ENCODE data around the gene ZC3H4.
A peak's percentile ranks its signal among the peaks of the same experiment; 100 is the strongest.
"Not testable (repeated sequence)": the region's sequence is repeated elsewhere in the genome, so short reads cannot be mapped to it uniquely, and the experiment has no call there.

ZC3H4 gene

GRCh38 chr19:47078351-47078750, 35.2 kb downstream of the ZC3H4 start:
- DNase-seq: not testable (repeated sequence)

GRCh38 chr19:47075941-47076340, 37.6 kb downstream of the ZC3H4 start:
- DNase-seq: no peak

- DNase-seq: no peak
These were observed 38.3 kb downstream of the ZC3H4 start for GRCh38 chr19:47075179-47075810.

DNA sequence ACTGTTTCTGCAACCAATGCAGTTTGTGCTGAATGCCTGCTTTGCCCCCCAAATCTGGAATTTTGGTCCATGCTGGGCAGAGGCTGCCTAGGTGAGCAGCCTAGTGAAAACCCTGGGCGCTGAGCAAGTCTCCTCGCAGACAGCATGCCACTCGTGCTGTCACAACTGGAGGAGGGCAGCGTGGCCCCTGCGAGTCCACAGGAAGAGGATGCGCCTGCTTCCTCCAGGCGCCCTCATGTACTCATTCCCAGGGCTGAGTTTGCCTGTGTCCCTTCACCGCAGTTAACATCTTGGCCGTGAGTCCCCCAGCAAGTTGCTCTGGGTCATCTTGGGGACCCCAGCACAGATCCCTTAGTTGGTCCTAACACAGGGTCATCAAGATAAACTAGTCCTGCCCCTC, 39.0 kb downstream of the ZC3H4 start:
- DNase-seq: no peak

DNA sequence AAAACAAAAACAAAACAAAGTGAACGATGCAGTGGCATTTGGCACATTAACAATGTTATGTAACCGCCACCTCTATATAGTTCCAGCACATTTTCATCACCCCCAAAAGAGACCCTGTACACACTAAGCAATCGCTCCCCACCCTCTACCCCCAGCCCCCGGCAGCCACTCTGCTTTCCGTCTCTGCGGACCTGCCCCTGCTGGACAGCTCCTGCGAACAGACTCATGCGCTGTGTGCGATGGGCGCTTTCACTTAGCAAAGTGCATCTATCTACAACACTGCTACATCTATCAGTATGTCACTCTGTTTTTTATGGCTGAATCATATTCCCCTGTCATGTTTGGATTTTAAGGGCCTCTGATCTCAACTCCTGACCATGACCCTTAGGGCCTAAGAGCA, 40.0 kb downstream of the ZC3H4 start:
- DNase-seq: no peak

DNA sequence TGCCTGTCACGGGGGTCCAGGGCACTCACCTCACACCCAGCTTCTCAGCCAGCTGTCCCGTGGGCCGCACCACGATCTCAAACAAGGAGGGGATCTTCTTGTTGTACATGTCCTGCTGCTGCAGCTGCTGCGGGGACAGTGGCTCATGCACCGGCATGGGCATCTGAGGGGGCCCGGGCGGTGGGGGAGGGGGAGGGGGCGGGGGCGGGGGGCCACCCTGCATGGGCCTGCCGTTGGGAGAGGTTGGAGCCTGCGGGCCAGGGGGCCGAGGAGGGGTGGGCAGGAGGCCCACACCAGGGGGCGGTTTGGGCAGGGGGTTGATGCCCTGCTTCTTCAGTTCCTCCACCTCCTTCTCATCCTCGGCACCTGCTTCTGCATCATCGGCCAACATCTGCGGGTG, 41.3 kb downstream of the ZC3H4 start:
- no peak for DNase-seq

- no peak for DNase-seq
These were observed 41.8 kb downstream of the ZC3H4 start for GRCh38 chr19:47071731-47072130.

GRCh38 chr19:47070756-47071155, 42.8 kb downstream of the ZC3H4 start:
- DNase-seq: no peak

DNA sequence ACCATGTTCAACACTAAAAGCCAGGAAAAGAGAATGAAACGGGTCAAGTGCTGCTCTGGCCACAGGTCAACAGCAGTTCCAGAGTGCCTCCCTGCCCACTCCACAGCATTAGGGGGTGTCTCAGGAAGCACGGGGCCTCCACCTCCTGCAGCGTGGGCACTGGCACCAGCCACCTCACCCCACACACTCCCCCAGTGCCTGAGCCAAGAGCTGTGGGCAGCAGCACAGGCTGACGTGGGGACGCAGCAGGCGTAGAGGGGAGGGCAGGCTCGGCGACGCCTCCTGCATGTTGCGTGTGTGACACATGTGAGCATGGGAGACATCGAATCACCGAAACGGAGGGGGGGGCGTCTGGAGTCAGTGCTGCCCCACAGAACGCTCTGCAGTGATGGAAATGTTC, 43.8 kb downstream of the ZC3H4 start:
- no peak for DNase-seq

DNA sequence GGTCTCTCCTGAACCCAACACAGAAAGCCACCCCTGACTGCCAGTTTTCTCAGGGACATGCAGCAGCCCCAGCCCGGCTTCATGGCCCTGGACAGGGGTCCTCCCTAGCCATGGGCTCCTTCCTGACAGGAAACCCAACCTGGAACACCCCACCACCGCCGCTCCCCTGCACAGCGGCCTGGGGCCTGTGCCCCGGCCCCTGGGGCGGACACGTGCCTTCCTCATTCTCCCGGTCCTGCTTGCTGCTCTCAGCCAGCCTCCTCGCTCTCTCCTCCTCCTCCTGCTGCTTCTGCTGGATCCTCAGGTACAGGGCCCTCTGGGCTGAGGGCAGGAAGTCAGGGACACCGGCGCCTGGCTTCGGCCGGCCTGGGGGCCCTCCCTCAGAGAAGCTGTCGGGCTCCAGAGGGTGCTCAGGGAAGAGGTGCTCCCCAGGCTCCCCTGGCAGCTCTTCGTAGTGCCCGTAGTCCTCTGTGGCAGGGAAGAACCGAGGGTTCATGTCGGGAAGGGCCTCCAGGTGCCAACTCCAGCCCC, 44.6 kb downstream of the ZC3H4 start:
- DNase-seq: no peak

DNA sequence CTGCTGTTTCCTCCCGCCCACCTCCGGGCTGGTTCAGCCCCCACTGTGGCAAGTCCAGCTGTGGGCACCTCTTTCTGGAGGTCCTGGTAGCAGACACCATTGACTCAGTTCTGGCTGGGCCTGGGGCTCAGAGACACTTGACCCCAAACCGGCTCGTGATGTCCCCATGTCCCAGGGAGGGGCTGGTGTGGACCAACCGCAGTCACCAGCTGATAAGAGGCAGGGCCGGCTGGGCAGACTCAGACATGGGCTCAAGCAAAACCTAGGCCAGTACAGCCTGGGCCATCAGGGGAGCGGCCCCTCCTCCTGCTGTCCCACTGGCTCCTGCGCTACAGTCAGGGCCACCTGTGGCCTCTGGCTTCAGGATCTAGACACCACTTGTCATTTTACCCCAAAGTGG, 45.3 kb downstream of the ZC3H4 start:
- DNase-seq: no peak

DNA sequence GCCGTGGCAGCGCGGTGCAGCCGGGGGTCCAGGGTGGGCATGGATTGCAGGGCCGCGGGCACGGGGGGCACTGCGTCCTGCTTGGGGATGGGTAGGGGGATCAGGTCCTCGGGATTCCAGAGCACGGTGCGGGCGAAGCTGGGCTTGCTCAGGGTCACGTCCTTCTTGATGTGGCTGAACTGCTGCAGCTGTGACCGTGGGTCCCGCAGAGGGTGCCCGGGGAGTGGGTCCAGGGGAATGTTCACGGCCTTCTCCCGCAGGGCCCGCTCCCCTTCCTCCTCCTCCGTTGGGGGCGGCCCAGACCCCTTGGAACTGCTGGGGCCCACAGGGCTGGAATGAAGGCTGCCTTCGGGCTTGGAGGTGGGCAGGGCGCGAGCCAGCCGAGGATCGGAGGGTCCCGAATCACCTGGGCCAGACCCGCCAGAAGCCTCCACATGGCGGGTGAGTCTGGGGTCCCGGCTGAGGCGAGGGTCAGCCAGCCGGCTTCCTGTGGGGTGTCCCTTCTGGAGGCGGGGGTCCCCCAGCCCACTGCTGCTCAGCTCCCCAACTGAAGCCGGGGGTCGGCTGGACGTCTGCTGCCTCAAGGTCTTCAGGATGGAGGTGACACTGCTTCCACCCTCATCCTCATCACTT, 46.2 kb downstream of the ZC3H4 start:
- DNase-seq: no peak

- no peak for DNase-seq
These were observed 47.0 kb downstream of the ZC3H4 start for GRCh38 chr19:47066376-47067214.

GRCh38 chr19:47065242-47065641, 48.3 kb downstream of the ZC3H4 start:
- DNase-seq: no peak

- DNase-seq: no peak
These were observed 49.7 kb downstream of the ZC3H4 start for GRCh38 chr19:47063874-47064273.

DNA sequence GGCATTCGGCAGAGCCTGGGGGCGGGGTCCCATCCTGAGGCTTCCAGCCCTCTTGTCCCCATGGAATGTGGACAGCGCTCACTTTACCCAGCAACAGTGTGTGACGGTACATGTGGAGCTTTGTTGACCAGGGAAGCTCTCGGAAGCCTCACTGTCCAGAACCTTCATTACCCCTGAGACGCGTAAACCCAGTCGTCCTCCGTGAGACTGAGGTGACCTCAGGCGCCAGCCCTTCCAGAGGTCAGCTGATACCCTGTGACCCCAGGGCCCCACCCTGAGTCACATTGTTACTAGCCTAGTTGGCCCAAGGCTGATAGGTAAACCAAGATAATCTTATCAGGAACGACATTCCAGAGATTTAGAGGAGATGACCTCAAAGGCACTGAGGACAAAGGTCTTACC, 55.0 kb downstream of the ZC3H4 start:
- DNase-seq: no peak

GRCh38 chr19:47057328-47057727, 56.2 kb downstream of the ZC3H4 start:
- DNase-seq: no peak

GRCh38 chr19:47056411-47056810, 57.2 kb downstream of the ZC3H4 start:
- DNase-seq: peak; percentile 50

DNA sequence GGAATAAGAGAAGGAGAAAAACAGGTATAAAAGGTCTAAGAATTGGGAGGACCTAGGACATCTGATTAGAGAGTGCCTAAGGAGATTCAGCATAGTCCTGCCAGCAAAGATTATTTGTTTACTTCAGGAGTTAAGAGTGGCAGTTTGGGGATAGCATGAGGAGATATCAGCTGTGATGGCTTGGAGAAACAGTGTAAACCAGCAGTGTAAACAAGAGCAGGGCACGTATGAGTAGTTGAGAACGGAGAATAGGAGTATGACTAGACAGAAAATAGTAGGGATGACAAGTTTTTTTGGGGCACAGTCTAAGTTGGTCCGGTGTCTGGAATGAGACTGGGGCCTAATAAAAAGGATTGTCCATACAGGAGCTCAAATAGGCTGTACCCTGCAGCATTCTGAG, 63.0 kb downstream of the ZC3H4 start:
- DNase-seq: not testable (repeated sequence)

DNA sequence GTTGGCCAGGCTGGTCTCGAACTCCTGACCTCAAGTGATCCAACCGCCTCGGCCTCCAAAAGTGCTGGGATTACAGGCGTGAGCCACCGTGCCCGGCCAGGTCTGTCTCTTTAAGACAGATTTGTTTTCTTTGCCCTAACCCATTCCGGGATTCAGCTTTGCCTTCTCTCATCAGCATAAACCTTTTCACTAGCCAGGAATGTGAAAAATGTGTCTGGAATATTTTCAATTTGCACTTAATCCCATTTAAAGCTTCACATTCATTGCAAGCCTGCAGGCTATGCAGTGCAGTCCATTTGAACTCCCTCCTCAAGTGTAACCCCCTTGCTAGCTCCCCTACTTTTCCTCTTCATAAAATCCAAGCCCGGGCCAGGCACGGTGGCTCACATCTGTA, 64.3 kb downstream of the ZC3H4 start:
- DNase-seq: no peak

DNA sequence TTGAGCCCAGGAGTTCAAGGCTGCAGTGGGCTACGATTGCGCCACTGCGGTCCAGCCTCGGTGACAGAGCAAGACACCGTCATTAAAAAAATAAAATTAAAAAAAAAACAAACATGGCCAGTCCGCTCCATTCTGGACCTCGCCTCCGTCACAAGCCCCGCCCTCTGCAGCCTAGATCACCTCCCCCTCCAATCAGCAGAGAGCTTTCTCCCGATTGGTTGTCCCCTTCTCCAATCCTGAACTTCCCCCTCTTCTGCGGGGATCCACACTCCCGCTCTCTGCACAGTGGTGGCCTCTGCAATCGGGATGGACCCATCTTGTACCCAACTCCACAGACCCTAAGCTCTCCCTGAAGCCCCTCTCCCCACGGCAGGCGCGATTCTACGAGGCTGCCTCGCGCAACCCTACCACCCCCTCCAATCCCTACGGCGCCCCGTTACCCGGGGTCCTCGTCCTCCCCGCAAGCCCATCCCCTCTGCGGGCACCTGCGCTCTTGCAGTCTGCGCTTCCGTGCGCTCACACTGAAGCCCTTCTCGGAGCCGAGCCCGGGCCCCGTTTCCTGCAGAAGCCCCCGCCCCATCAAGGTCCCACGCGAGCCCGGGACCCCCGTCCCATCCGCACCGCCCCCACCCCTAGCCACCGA, 65.7 kb downstream of the ZC3H4 start:
- DNase-seq: peak; percentile 97

- no peak for DNase-seq
These were observed 66.3 kb downstream of the ZC3H4 start for GRCh38 chr19:47047272-47047762.

DNA sequence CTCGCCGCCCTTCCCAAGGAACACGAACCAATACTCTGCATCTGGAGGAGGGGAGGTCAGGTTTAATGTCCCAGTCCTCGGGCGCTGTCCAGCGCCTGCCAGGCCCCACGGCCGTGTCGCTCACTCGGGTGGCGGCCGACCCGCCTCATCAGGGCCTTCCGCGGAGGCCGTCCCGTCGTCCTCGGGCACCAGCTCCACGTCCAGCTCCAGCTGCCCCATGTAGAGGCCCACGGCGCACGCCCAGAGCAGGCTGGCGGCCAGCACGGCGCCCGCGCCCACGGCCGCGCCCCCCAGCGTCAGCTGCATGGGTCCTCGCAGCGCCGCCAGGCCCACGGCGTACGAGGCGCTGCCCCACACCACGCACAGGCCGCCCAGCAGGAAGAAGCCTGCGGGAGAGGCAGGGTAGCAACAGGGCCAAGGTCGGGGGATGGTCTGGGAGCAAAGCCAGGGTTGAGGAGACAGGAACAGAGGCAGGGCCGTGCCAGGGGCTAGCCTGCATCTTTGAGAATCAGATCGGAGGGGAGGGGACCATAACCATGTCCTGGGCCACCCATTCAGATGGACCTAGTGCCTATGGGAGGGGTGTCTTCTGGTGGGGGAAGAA, 67.6 kb downstream of the ZC3H4 start:
- DNase-seq: no peak
